Endothelial cell of umbilical vein (primary cell): ENCODE results near the gene CD151. TPM values are rescaled to one million over a fixed set of nuclear protein-coding genes. Genes with fewer than 3 reads are reported as not detected.

Experiments
- BruUV-seq: library from RNA; stranded (reverse); fragments of 400-500 nt; replicated peaks from 2 replicates; lab custom pipeline; 2021; lab: Mats Ljungman, UMichigan
- CTCF ChIA-PET: fragments of 300-600, 350-600 bp; sonication (Branson Sonifier 250); formaldehyde crosslinking; loops from one replicate; lab custom pipeline; 2021; ENCODE audit warnings: antibody characterized with exemption, inconsistent platforms; lab: Charles Lee
- POLR2A ChIA-PET: fragments of 300-600, 350-600 bp; sonication (Branson Sonifier 250); formaldehyde crosslinking; loops from one replicate; lab custom pipeline; 2021; ENCODE audit warnings: antibody characterized with exemption, inconsistent platforms; lab: Charles Lee
- DNase-seq: peaks from one replicate; pipeline ENCODE4 v3.0.0-alpha.2; 2011; ENCODE audit warnings: low read depth, low spot score
- FAIRE-seq: peaks from 2 replicates; lab custom pipeline; 2011; peaks lifted over from hg19 to GRCh38; lab: Jason Lieb, UNC
- H2AFZ ChIP-seq: 2 replicates; pipeline ENCODE4 v1.6.0; 2012; ENCODE audit warnings: low read depth, low read length, control low read depth, inconsistent platforms
- H3K27ac ChIP-seq: 2 replicates; pipeline ENCODE4 v1.5.1; 2011; ENCODE audit warnings: low read depth, mild to moderate bottlenecking, control low read depth, low read length, moderate library complexity; ENCODE audit not compliant: insufficient read depth
- H3K27me3 ChIP-seq, 2 experiments: 2 replicates each; pipeline versions ENCODE4 v1.6.0 to v1.6.1; 2011; ENCODE audit warnings: low read length in 2 of 2, mixed read lengths in 1 of 2; ENCODE audit not compliant: control insufficient read depth in 2 of 2, insufficient read depth in 2 of 2
- H3K36me3 ChIP-seq, 2 experiments: 2 replicates in 1 of 2; 3 replicates in 1 of 2; pipeline ENCODE4 v1.5.1; 2011; ENCODE audit warnings: low read length in 2 of 2, mild to moderate bottlenecking in 1 of 2, moderate library complexity in 1 of 2; ENCODE audit not compliant: control insufficient read depth in 2 of 2, insufficient read depth in 2 of 2; ENCODE audit errors: extremely low read depth in 1 of 2
- H3K4me1 ChIP-seq: 3 replicates; pipeline ENCODE4 v1.5.1; 2011; ENCODE audit warnings: mild to moderate bottlenecking, low read length; ENCODE audit not compliant: control insufficient read depth, insufficient read depth; ENCODE audit errors: extremely low read depth
- H3K4me2 ChIP-seq: 2 replicates; pipeline ENCODE4 v1.6.1; 2011; ENCODE audit warnings: low read length, control low read depth, mixed read lengths; ENCODE audit not compliant: insufficient read depth
- H3K4me3 ChIP-seq, 3 experiments: fragments of 200-600 bp in 1 of 3; sonication (generic), shearing (Covaris generic) in 1 of 3; replicated peaks in 1 of 3; 2 replicates each; pipeline ENCODE4 v1.5.1; 2011 to 2016; ENCODE audit warnings: control low read depth in 3 of 3, low read length in 3 of 3, mild to moderate bottlenecking in 2 of 3, inconsistent platforms in 1 of 3, low read depth in 1 of 3, moderate library complexity in 1 of 3; ENCODE audit not compliant: insufficient read depth in 1 of 3
- H3K79me2 ChIP-seq: 2 replicates; pipeline ENCODE4 v1.6.0; 2012; ENCODE audit warnings: low read length, inconsistent platforms; ENCODE audit not compliant: control insufficient read depth, insufficient read depth
- H3K9ac ChIP-seq: replicated peaks from 2 replicates; pipeline ENCODE3; 2011; ENCODE audit warnings: low read length, control low read depth; ENCODE audit not compliant: insufficient read depth; ENCODE audit errors: extremely low read depth
- H3K9me1 ChIP-seq: replicated peaks from 3 replicates; pipeline ENCODE4 v1.6.0; 2011; ENCODE audit warnings: mild to moderate bottlenecking, low read length; ENCODE audit not compliant: control insufficient read depth, insufficient read depth; ENCODE audit errors: extremely low read depth
- H3K9me3 ChIP-seq: replicated peaks from 2 replicates; pipeline ENCODE4 v1.5.1; 2012; ENCODE audit warnings: low read length, inconsistent platforms; ENCODE audit not compliant: control insufficient read depth, insufficient read depth
- H4K20me1 ChIP-seq: replicated peaks from 2 replicates; pipeline ENCODE3; 2011; ENCODE audit warnings: mild to moderate bottlenecking, low read length; ENCODE audit not compliant: control insufficient read depth, insufficient read depth; ENCODE audit errors: extremely low read depth
- EZH2 ChIP-seq: IDR thresholded peaks from 2 replicates; pipeline ENCODE4 v1.6.1; 2012; ENCODE audit warnings: borderline replicate concordance, low read depth, mild to moderate bottlenecking, moderate library complexity, low read length, inconsistent platforms; ENCODE audit not compliant: severe bottlenecking
- FOS ChIP-seq: IDR thresholded peaks from 2 replicates; pipeline ENCODE4 v1.6.1; 2011; ENCODE audit warnings: mild to moderate bottlenecking, low read length, moderate library complexity, borderline replicate concordance; ENCODE audit not compliant: insufficient read depth
- GATA2 ChIP-seq: IDR thresholded peaks from 2 replicates; pipeline ENCODE4 v1.7.0; 2011; ENCODE audit warnings: low read depth, mild to moderate bottlenecking, moderate library complexity, mixed read lengths, low read length; ENCODE audit not compliant: insufficient read length, insufficient read depth
- JUN ChIP-seq: IDR thresholded peaks from 2 replicates; pipeline ENCODE4 v1.6.1; 2011; ENCODE audit warnings: borderline replicate concordance, low read depth; ENCODE audit not compliant: insufficient read length, insufficient read depth
- MYC ChIP-seq: IDR thresholded peaks from one replicate; pipeline ENCODE4 v1.6.1; 2011; ENCODE audit warnings: mild to moderate bottlenecking, low read depth, low read length
- POLR2A ChIP-seq: IDR thresholded peaks from 2 replicates; pipeline ENCODE4 v1.6.1; 2012; ENCODE audit warnings: low read depth, mild to moderate bottlenecking, control low read depth, low read length
- POLR2AphosphoS5 ChIP-seq: IDR thresholded peaks from 2 replicates; pipeline ENCODE4 v1.6.1; 2012; ENCODE audit warnings: low read depth, mild to moderate bottlenecking, control low read depth, low read length, moderate library complexity; ENCODE audit not compliant: insufficient read depth
- dilution Hi-C: fragments of 300-500 bp; cut with MboI; formaldehyde crosslinking; loops from one replicate; pipeline ENCODE4 v1.15.0; 2019; ENCODE audit warnings: low sequenced_read_pairs; ENCODE audit not compliant: extremely low pct_ligation_motif_present
- intact Hi-C: fragments of 100-400 bp; cut with micrococcal nuclease; formaldehyde crosslinking; loops from one replicate; pipeline ENCODE4 v1.10.0; 2022
- polyA plus RNA-seq, 4 experiments: library from polyadenylated mRNA; depleted of rRNA in 3 of 4; stranded (reverse) in 3 of 4; unstranded in 1 of 4; fragments of >200 nt; gene quantifications; 2 replicates each; pipeline versions ENCODE4 v1.2.1 to v1.2.3, GENCODE V29; 2011 to 2012; ENCODE audit warnings: missing spikeins in 1 of 4
- total RNA-seq: library from RNA; stranded (reverse); gene quantifications from 2 replicates; pipeline ENCODE4 v1.2.3, GENCODE V29; 2021
- TF ChIP-seq, protein P1 (sequence below), 2 donors: IDR thresholded peaks; 1 replicate in 1 of 2; 2 replicates in 1 of 2; pipeline ENCODE4 v1.5.1; 2011; ENCODE audit warnings: low read length in 2 of 2, mild to moderate bottlenecking in 2 of 2, moderate library complexity in 2 of 2, control low read depth in 1 of 2, inconsistent platforms in 1 of 2, low read depth in 1 of 2; ENCODE audit not compliant: insufficient read depth in 1 of 2; ENCODE audit errors: extremely low read depth in 1 of 2
- TF ChIP-seq, protein P2 (sequence below): IDR thresholded peaks from 2 replicates; pipeline ENCODE4 v1.6.1; 2011; ENCODE audit not compliant: insufficient read depth, insufficient read length

CD151 gene
- total and polyA plus RNA-seq, 2 donors (not counting 3 experiments of a cell fraction or from before 2014, with no cell fraction given): 515 to 1,090 TPM

DNA sequence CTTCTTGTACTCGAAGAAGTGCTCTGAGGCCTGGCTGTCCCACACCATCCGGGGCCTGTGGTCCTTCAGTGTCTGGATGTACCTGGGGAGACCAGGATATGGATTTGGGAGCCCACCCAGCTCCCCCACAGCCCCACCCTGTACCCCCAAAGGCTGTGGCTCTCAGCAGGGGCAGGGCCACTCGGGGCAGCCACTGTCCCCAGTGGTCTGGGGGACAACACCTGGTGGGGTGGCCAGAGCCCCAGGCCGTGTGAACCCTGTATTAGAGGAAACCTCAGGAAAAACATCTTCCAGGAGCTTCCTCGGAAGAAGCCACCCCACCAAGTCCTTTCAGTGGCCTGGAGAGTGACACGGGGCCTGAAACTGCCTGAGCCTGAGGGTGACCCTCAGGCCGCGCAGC lies 37.7 kb downstream of the CD151 start:
- H3K9me3 ChIP-seq: no peaks in the 10 kb centered on the region
- ChIA-PET POLR2A (no interaction called here), CTCF (interaction anchor here (1.0 to 2.5 kb wide), 4 partner anchors 14 to 181 kb away, joined by 3 to 7 read pairs (median 4); no protein-coding TSS in a partner anchor)
- DNase-seq: no peak
- TF ChIP-seq, protein P1, sequence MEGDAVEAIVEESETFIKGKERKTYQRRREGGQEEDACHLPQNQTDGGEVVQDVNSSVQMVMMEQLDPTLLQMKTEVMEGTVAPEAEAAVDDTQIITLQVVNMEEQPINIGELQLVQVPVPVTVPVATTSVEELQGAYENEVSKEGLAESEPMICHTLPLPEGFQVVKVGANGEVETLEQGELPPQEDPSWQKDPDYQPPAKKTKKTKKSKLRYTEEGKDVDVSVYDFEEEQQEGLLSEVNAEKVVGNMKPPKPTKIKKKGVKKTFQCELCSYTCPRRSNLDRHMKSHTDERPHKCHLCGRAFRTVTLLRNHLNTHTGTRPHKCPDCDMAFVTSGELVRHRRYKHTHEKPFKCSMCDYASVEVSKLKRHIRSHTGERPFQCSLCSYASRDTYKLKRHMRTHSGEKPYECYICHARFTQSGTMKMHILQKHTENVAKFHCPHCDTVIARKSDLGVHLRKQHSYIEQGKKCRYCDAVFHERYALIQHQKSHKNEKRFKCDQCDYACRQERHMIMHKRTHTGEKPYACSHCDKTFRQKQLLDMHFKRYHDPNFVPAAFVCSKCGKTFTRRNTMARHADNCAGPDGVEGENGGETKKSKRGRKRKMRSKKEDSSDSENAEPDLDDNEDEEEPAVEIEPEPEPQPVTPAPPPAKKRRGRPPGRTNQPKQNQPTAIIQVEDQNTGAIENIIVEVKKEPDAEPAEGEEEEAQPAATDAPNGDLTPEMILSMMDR (IDR thresholded peaks at IDR 0.05; ENCODE audit: extremely low read depth in 1 of 2, insufficient read depth in 1 of 2, low read depth in 1 of 2, low read length in 2 of 2): no peak
- TF ChIP-seq EZH2: no peak
- no peak for TF ChIP-seq MYC
- TF ChIP-seq, protein P2, sequence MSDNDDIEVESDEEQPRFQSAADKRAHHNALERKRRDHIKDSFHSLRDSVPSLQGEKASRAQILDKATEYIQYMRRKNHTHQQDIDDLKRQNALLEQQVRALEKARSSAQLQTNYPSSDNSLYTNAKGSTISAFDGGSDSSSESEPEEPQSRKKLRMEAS: no peak
- TF ChIP-seq GATA2: no peak
- TF ChIP-seq FOS: no peak
- TF ChIP-seq POLR2A: no peak
- TF ChIP-seq JUN: no peak
- TF ChIP-seq POLR2AphosphoS5: no peak
- H4K20me1 ChIP-seq: no peaks in the 10 kb centered on the region
- H3K27ac ChIP-seq: no peak overlapping the region
- dilution Hi-C loops: no loop called here
- no peaks in the 10 kb centered on the region for H3K27me3 ChIP-seq
- no peak overlapping the region for H3K4me2 ChIP-seq
- no peak overlapping the region for H3K9ac ChIP-seq
- no TSS peak for BruUV-seq
- H3K4me1 ChIP-seq: no peaks in the 10 kb centered on the region
- no peak for FAIRE-seq
- no peaks in the 10 kb centered on the region for H3K79me2 ChIP-seq
- intact Hi-C loops: no loop called here
- no peak overlapping the region for H2AFZ ChIP-seq
- H3K36me3 ChIP-seq: peaks cover 0 to 5% of the 10 kb centered on the region in 2 experiments
- no peaks in the 10 kb centered on the region for H3K9me1 ChIP-seq
- H3K4me3 ChIP-seq: no peak overlapping the region
